LNCaP clone FGC (cell line): ENCODE measurements around the gene PCDHB9.
"Not testable (repeated sequence)": the region's sequence is repeated elsewhere in the genome, so short reads cannot be mapped to it uniquely, and the experiment has no call there.

ENCODE experiments used
- DNase-seq: peaks from one replicate; pipeline ENCODE4 v3.0.0-alpha.2; 2011; ENCODE audit warnings: low read depth
- H3K4me3 ChIP-seq: 2 replicates; pipeline ENCODE4 v1.5.1; 2011; ENCODE audit warnings: mild to moderate bottlenecking, low read depth, low read length, control low read depth
- CTCF ChIP-seq: IDR thresholded peaks from 2 replicates; pipeline ENCODE4 v1.5.1; 2012; ENCODE audit warnings: mild to moderate bottlenecking; ENCODE audit not compliant: control insufficient read depth, insufficient read depth; ENCODE audit errors: extremely low read depth

The PCDHB9 gene

GRCh38 chr5:141192110-141192725 is 5.3 kb downstream of the PCDHB9 start, which contains the start of gene PCDHB10:
Gene PCDHB10, plus strand, starts transcription at chr5:141192353. Its CDS starts 200 bp downstream, at chr5:141192553.
- DNase-seq: no peak
- no peak within 1 kb of the TSS for H3K4me3 ChIP-seq
- TF ChIP-seq CTCF: peak; percentile 75

GRCh38 chr5:141194332-141194731 is 7.4 kb downstream of the PCDHB9 start:
- H3K4me3 ChIP-seq, DNase-seq: not testable (repeated sequence)

GRCh38 chr5:141196363-141196762 is 9.4 kb downstream of the PCDHB9 start:
- no peak for TF ChIP-seq CTCF
- no peak for DNase-seq
- no peak overlapping the region for H3K4me3 ChIP-seq

- no peak for DNase-seq
- peak; percentile 56 for TF ChIP-seq CTCF
- H3K4me3 ChIP-seq: peak within 1 kb of the TSS; percentile 40
These were observed 12.6 kb downstream of the PCDHB9 start, which contains the start of gene PCDHB11 for GRCh38 chr5:141199359-141200235. Gene PCDHB11, plus strand, starts transcription at chr5:141199627. Its CDS starts 148 bp downstream, at chr5:141199775.

GRCh38 chr5:141201126-141201525 is 14.2 kb downstream of the PCDHB9 start:
- not testable (repeated sequence) for DNase-seq, H3K4me3 ChIP-seq

- DNase-seq, H3K4me3 ChIP-seq: not testable (repeated sequence)
These were observed 14.7 kb downstream of the PCDHB9 start for GRCh38 chr5:141201646-141202045.

GRCh38 chr5:141208478-141208877 is 21.5 kb downstream of the PCDHB9 start, which contains the start of gene PCDHB12:
Gene PCDHB12, plus strand, starts transcription at chr5:141208719. Its CDS starts 189 bp downstream, at chr5:141208908.
- H3K4me3 ChIP-seq: no peak within 1 kb of the TSS
- DNase-seq: no peak
- TF ChIP-seq CTCF: peak; percentile 43

- H3K4me3 ChIP-seq, DNase-seq: not testable (repeated sequence)
These were observed 23.3 kb downstream of the PCDHB9 start for GRCh38 chr5:141210281-141210680.

GRCh38 chr5:141210849-141211248 is 23.9 kb downstream of the PCDHB9 start:
- DNase-seq, H3K4me3 ChIP-seq: not testable (repeated sequence)
